H1 (cell line): ENCODE results near the gene ANKRD11. TPM values are rescaled to one million over a fixed set of nuclear protein-coding genes. Genes with fewer than 3 reads are reported as not detected.

Source experiments
- CTCF ChIA-PET: fragments of 300-600 bp; sonication (Branson Sonifier 250); formaldehyde crosslinking; loops from one replicate; lab custom pipeline; 2021; ENCODE audit not compliant: partially characterized antibody; lab: Charles Lee
- POLR2A ChIA-PET: fragments of 300-600 bp; sonication (Branson Sonifier 250); formaldehyde crosslinking; loops from one replicate; lab custom pipeline; 2021; ENCODE audit warnings: inconsistent platforms; ENCODE audit not compliant: partially characterized antibody; lab: Charles Lee
- DNase-seq, 2 experiments: peaks; one replicate each; pipeline versions ENCODE4 v3.0.0 to v3.0.0-alpha.2; 2010 to 2022; ENCODE audit warnings: low spot score in 2 of 2, low read depth in 1 of 2, mixed read lengths in 1 of 2
- FAIRE-seq: peaks from 2 replicates; lab custom pipeline; 2011; peaks lifted over from hg19 to GRCh38; lab: Jason Lieb, UNC
- H2AFZ ChIP-seq: 2 replicates; pipeline ENCODE4 v1.8.1; 2012; ENCODE audit warnings: low read length, inconsistent platforms
- H2AK5ac ChIP-seq: 2 replicates; pipeline ENCODE4 v1.6.1; 2013; ENCODE audit warnings: low read depth, low read length
- H2BK120ac ChIP-seq: replicated peaks from 2 replicates; pipeline ENCODE3; 2013; ENCODE audit warnings: low read depth, low read length, inconsistent platforms
- H2BK12ac ChIP-seq: 2 replicates; pipeline ENCODE4 v1.6.1; 2013; ENCODE audit warnings: low read depth, low read length
- H2BK15ac ChIP-seq: 2 replicates; pipeline ENCODE4 v1.6.1; 2013; ENCODE audit warnings: low read length
- H2BK20ac ChIP-seq: 2 replicates; pipeline ENCODE4 v1.6.1; 2013; ENCODE audit warnings: low read length
- H2BK5ac ChIP-seq: 2 replicates; pipeline ENCODE4 v1.6.1; 2013; ENCODE audit warnings: low read depth, low read length
- H3K14ac ChIP-seq: 2 replicates; pipeline ENCODE4 v1.6.1; 2013; ENCODE audit warnings: inconsistent platforms; ENCODE audit not compliant: insufficient read length
- H3K18ac ChIP-seq: 2 replicates; pipeline ENCODE4 v1.6.1; 2013; ENCODE audit warnings: low read length; ENCODE audit errors: extremely low read depth
- H3K23ac ChIP-seq: 2 replicates; pipeline ENCODE4 v1.6.1; 2013; ENCODE audit warnings: inconsistent platforms; ENCODE audit not compliant: insufficient read length
- H3K23me2 ChIP-seq: 2 replicates; pipeline ENCODE4 v1.6.1; 2013; ENCODE audit warnings: low read depth, low read length
- H3K27ac ChIP-seq: 2 replicates; pipeline ENCODE4 v1.6.1; 2011; ENCODE audit warnings: low read depth, low read length, inconsistent platforms
- H3K27me3 ChIP-seq, 4 experiments: replicated peaks in 1 of 4; 1 replicate in 1 of 4; 2 replicates in 3 of 4; pipeline versions ENCODE4 v1.6.1 to v1.8.1; 2011 to 2013; ENCODE audit warnings: low read length in 3 of 4, mild to moderate bottlenecking in 3 of 4, inconsistent platforms in 2 of 4, mixed read lengths in 2 of 4, moderate library complexity in 1 of 4; ENCODE audit not compliant: control insufficient read depth in 3 of 4, insufficient read depth in 3 of 4; ENCODE audit errors: extremely low read depth in 1 of 4
- H3K36me3 ChIP-seq, 4 experiments: 2 replicates each; pipeline versions ENCODE4 v1.6.1 to v1.8.1; 2011 to 2013; ENCODE audit warnings: mild to moderate bottlenecking in 4 of 4, low read length in 3 of 4, moderate library complexity in 2 of 4, control low read depth in 1 of 4, inconsistent platforms in 1 of 4; ENCODE audit not compliant: insufficient read depth in 4 of 4, control insufficient read depth in 2 of 4
- H3K4ac ChIP-seq: replicated peaks from 2 replicates; pipeline ENCODE3; 2013; ENCODE audit warnings: low read length, low read depth, mixed read lengths, inconsistent platforms; ENCODE audit not compliant: insufficient read length
- H3K4me1 ChIP-seq, 4 experiments: replicated peaks in 1 of 4; 1 replicate in 1 of 4; 2 replicates in 3 of 4; pipeline versions ENCODE4 v1.6.1 to v1.8.1; 2011 to 2013; ENCODE audit warnings: low read length in 3 of 4, inconsistent platforms in 2 of 4, mixed read lengths in 1 of 4; ENCODE audit not compliant: insufficient read depth in 4 of 4, control insufficient read depth in 3 of 4
- H3K4me2 ChIP-seq, 2 experiments: 2 replicates each; pipeline versions ENCODE4 v1.6.1 to v1.8.1; 2011 to 2013; ENCODE audit warnings: low read depth in 2 of 2, low read length in 2 of 2, control low read depth in 1 of 2, inconsistent platforms in 1 of 2, mild to moderate bottlenecking in 1 of 2; ENCODE audit not compliant: insufficient read depth in 1 of 2
- H3K4me3 ChIP-seq, 4 experiments: fragments of 200-600, 300-600 bp in 1 of 4; sonication (generic), shearing (Covaris generic), sonication (Bioruptor Twin) in 1 of 4; 2 replicates each; pipeline versions ENCODE4 v1.5.1 to v1.8.1; 2011 to 2016; ENCODE audit warnings: low read length in 4 of 4, low read depth in 3 of 4, control low read depth in 2 of 4, inconsistent platforms in 2 of 4, mild to moderate bottlenecking in 2 of 4, mixed read lengths in 1 of 4, moderate library complexity in 1 of 4; ENCODE audit not compliant: insufficient read depth in 2 of 4; ENCODE audit errors: extremely low read depth in 1 of 4
- H3K56ac ChIP-seq: replicated peaks from 2 replicates; pipeline ENCODE3; 2013; ENCODE audit warnings: low read depth, mild to moderate bottlenecking, mixed read lengths, low read length, inconsistent platforms; ENCODE audit not compliant: insufficient read length
- H3K79me1 ChIP-seq: 2 replicates; pipeline ENCODE4 v1.6.1; 2013; ENCODE audit warnings: low read depth, low read length, control low read depth
- H3K79me2 ChIP-seq, 2 experiments: 2 replicates each; pipeline versions ENCODE4 v1.6.1 to v1.8.1; 2012 to 2013; ENCODE audit warnings: low read length in 2 of 2, mild to moderate bottlenecking in 2 of 2, inconsistent platforms in 1 of 2; ENCODE audit not compliant: insufficient read depth in 2 of 2, control insufficient read depth in 1 of 2
- H3K9ac ChIP-seq, 4 experiments: replicated peaks in 1 of 4; 1 replicate in 1 of 4; 2 replicates in 3 of 4; pipeline versions ENCODE4 v1.6.1 to v1.8.1; 2011 to 2013; ENCODE audit warnings: low read depth in 3 of 4, low read length in 3 of 4, control low read depth in 2 of 4, mild to moderate bottlenecking in 2 of 4, moderate library complexity in 2 of 4, inconsistent platforms in 1 of 4; ENCODE audit errors: extremely low read depth in 1 of 4
- H3K9me3 ChIP-seq, 2 experiments: 2 replicates each; pipeline versions ENCODE4 v1.6.1 to v1.8.1; 2012 to 2013; ENCODE audit warnings: mild to moderate bottlenecking in 2 of 2, moderate library complexity in 2 of 2, control low read depth in 1 of 2, inconsistent platforms in 1 of 2, low read depth in 1 of 2, low read length in 1 of 2, mixed read lengths in 1 of 2; ENCODE audit not compliant: insufficient read depth in 2 of 2
- H4K20me1 ChIP-seq, 2 experiments: replicated peaks in 1 of 2; 2 replicates each; pipeline versions ENCODE3 to v1.8.1; 2011 to 2013; ENCODE audit warnings: inconsistent platforms in 2 of 2, low read length in 2 of 2, mild to moderate bottlenecking in 1 of 2; ENCODE audit not compliant: insufficient read depth in 2 of 2, control insufficient read depth in 1 of 2
- H4K5ac ChIP-seq: 2 replicates; pipeline ENCODE4 v1.6.1; 2013; ENCODE audit warnings: low read length, low read depth, mixed read lengths, inconsistent platforms; ENCODE audit not compliant: insufficient read length
- H4K8ac ChIP-seq: 2 replicates; pipeline ENCODE4 v1.8.0; 2013; ENCODE audit warnings: mild to moderate bottlenecking, moderate library complexity, low read length, inconsistent platforms; ENCODE audit not compliant: insufficient read depth; ENCODE audit errors: extremely low read depth
- H4K91ac ChIP-seq: replicated peaks from 2 replicates; pipeline ENCODE3; 2013; ENCODE audit warnings: low read length, mixed read lengths, inconsistent platforms; ENCODE audit not compliant: insufficient read length
- CEBPB ChIP-seq: IDR thresholded peaks from 2 replicates; pipeline ENCODE4 v1.6.1; 2012; ENCODE audit warnings: low read depth, low read length
- CHD2 ChIP-seq: IDR thresholded peaks from 2 replicates; pipeline ENCODE4 v1.6.1; 2012; ENCODE audit warnings: low read length, improper control_type of control experiment
- CTBP2 ChIP-seq: IDR thresholded peaks from 2 replicates; pipeline ENCODE4 v1.7.0; 2011; ENCODE audit warnings: borderline replicate concordance, mild to moderate bottlenecking, moderate library complexity, mixed read lengths, low read length; ENCODE audit not compliant: insufficient read depth, insufficient read length
- EP300 ChIP-seq, 2 experiments: IDR thresholded peaks; 1 replicate in 1 of 2; 2 replicates in 1 of 2; pipeline ENCODE4 v1.6.1; 2011 to 2012; ENCODE audit warnings: low read depth in 2 of 2, low read length in 2 of 2, mild to moderate bottlenecking in 2 of 2, borderline replicate concordance in 1 of 2, inconsistent platforms in 1 of 2, moderate library complexity in 1 of 2
- JUND ChIP-seq: IDR thresholded peaks from 2 replicates; pipeline ENCODE4 v1.6.1; 2011; ENCODE audit warnings: mild to moderate bottlenecking, improper control_type of control experiment, low read length
- NRF1 ChIP-seq: IDR thresholded peaks from 2 replicates; pipeline ENCODE4 v1.6.1; 2011; ENCODE audit warnings: mild to moderate bottlenecking, low read depth, low read length, improper control_type of control experiment
- RXRA ChIP-seq: IDR thresholded peaks from 2 replicates; pipeline ENCODE4 v1.6.1; 2011; ENCODE audit warnings: low read depth, mild to moderate bottlenecking, low read length, moderate library complexity; ENCODE audit not compliant: insufficient read depth
- SIN3A ChIP-seq, 2 experiments: IDR thresholded peaks in 1 of 2; conservative IDR thresholded peaks in 1 of 2; 2 replicates each; pipeline ENCODE4 v1.6.1; 2011 to 2012; ENCODE audit warnings: low read length in 2 of 2, improper control_type of control experiment in 1 of 2, low read depth in 1 of 2, mild to moderate bottlenecking in 1 of 2
- SIRT6 ChIP-seq: IDR thresholded peaks from one replicate; pipeline ENCODE4 v1.7.1; 2012; ENCODE audit warnings: low read length, inconsistent platforms
- SP1 ChIP-seq: IDR thresholded peaks from 2 replicates; pipeline ENCODE4 v1.6.1; 2011; ENCODE audit warnings: low read depth, low read length
- SRF ChIP-seq: IDR thresholded peaks from 2 replicates; pipeline ENCODE4 v1.6.1; 2011; ENCODE audit warnings: mild to moderate bottlenecking, low read depth, low read length, moderate library complexity
- TAF1 ChIP-seq: IDR thresholded peaks from 2 replicates; pipeline ENCODE4 v1.6.1; 2011; ENCODE audit warnings: mild to moderate bottlenecking, low read depth, low read length
- TCF12 ChIP-seq: IDR thresholded peaks from 2 replicates; pipeline ENCODE4 v1.6.1; 2011; ENCODE audit warnings: low read depth, mild to moderate bottlenecking, low read length
- YY1 ChIP-seq: IDR thresholded peaks from 2 replicates; pipeline ENCODE4 v1.6.1; 2011; ENCODE audit warnings: low read depth, mild to moderate bottlenecking, low read length
- WGBS, 2 experiments: shearing (Covaris generic) in 1 of 2; methylation state at CpG; one replicate each; pipeline versions ENCODE4 v1.1.6 to v1.1.7; 2013 to 2015; ENCODE audit warnings: low lambda C conversion rate in 2 of 2, mixed read lengths in 2 of 2, inconsistent platforms in 1 of 2, low coverage in 1 of 2, missing lambda C conversion rate in 1 of 2; ENCODE audit not compliant: insufficient replicate concordance in 2 of 2, insufficient coverage in 1 of 2, insufficient read length in 1 of 2; ENCODE audit errors: extremely low coverage in 1 of 2, missing lambda C conversion rate in 1 of 2; 5-methylcytosine and 5-hydroxymethylcytosine counted together
- polyA plus RNA-seq, 7 experiments: library from polyadenylated mRNA; depleted of rRNA in 3 of 7; stranded (reverse) in 5 of 7; unstranded in 2 of 7; fragments of >200 nt in 5 of 7; fragments of 200-250 nt in 2 of 7; gene quantifications; 1 replicate in 5 of 7; 2 replicates in 1 of 7; 4 replicates in 1 of 7; pipeline versions ENCODE4 v1.2.1 to v1.2.3, GENCODE V29; 2011 to 2013; ENCODE audit warnings: missing spikeins in 2 of 7, mixed read lengths in 2 of 7
- total RNA-seq: library from RNA; stranded (reverse); fragmentation: NEBNext Ultra II Directional; extraction: Animal tissue kit (Norgen Biotek cat#: 25700); gene quantifications from 2 replicates; pipeline ENCODE4 v1.2.1, GENCODE V29; 2021
- TF ChIP-seq, protein P1 (sequence below): IDR thresholded peaks from 2 replicates; pipeline ENCODE4 v1.6.1; 2012; ENCODE audit warnings: inconsistent platforms

Gene ANKRD11
- total and polyA plus RNA-seq, 2 of the 8 experiments (the other 6 are each of a cell fraction or from before 2014, with no cell fraction given), result 46.5 to 142 TPM

DNA sequence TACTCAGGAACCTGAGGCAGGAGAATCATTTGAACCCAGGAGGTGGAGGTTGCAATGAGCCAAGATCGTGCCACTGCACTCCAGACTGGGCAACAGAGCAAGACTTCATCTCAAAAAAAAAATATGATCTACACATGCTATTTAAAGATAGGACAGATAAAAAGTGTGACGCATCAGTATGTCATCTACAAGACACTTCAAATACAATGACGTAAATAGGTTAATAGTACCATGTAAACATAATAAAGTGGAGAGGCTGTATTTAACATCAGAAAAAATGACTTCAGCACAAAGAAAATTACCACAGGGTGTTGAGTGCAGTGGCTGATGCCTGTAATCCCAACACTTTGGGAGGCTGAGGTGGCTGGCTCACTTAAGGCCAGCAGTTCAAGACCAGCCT lies 252.6 kb downstream of the ANKRD11 start:
- Histone ChIP-seq H2BK15ac (no peak overlapping the region), H3K4me2 (no peak overlapping the region), H3K23ac (no peak overlapping the region), H3K4me1 (no peaks in the 10 kb centered on the region; a peak in 1 of 7 replicates), H3K9me3 (peaks cover 16 to 18% of the 10 kb centered on the region in 2 experiments), H3K56ac (no peak overlapping the region), H3K27ac (no peak overlapping the region), H3K23me2 (peaks cover 5% of the 10 kb centered on the region), H2BK12ac (no peak overlapping the region), H2BK120ac (no peak overlapping the region), H4K20me1 (no peaks in the 10 kb centered on the region), H4K91ac (no peak overlapping the region), H3K36me3 (peaks cover 6 to 19% (median 13%) of the 10 kb centered on the region in 4 experiments), H4K8ac (no peak overlapping the region), H3K27me3 (no peaks in the 10 kb centered on the region), H3K4ac (no peak overlapping the region), H4K5ac (no peak overlapping the region), H2BK20ac (no peak overlapping the region), H3K9ac (no peak overlapping the region), H3K14ac (no peak overlapping the region), H3K79me1 (no peaks in the 10 kb centered on the region), H2AFZ (no peak overlapping the region), H3K18ac (no peak overlapping the region), H2BK5ac (no peak overlapping the region), H2AK5ac (no peak overlapping the region), H3K4me3 (no peak overlapping the region), H3K79me2 (no peaks in the 10 kb centered on the region)
- TF ChIP-seq, protein P1, sequence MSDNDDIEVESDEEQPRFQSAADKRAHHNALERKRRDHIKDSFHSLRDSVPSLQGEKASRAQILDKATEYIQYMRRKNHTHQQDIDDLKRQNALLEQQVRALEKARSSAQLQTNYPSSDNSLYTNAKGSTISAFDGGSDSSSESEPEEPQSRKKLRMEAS, result no peak
- TF ChIP-seq TCF12, result no peak
- TF ChIP-seq CEBPB, result no peak
- TF ChIP-seq RXRA, result no peak
- no peak for TF ChIP-seq NRF1
- TF ChIP-seq EP300 (IDR thresholded peaks at IDR 0.05; ENCODE audit: borderline replicate concordance in 1 of 2, low read depth in 2 of 2, low read length in 2 of 2), result no peak
- TF ChIP-seq SIRT6, result no peak
- no peak for TF ChIP-seq JUND
- TF ChIP-seq SIN3A (conservative IDR thresholded peaks at IDR 0.05 in 1 of 2, IDR thresholded peaks at IDR 0.05 in 1 of 2; ENCODE audit: low read depth in 1 of 2, low read length in 2 of 2), result no peak
- TF ChIP-seq YY1, result no peak
- TF ChIP-seq CHD2, result no peak
- TF ChIP-seq SRF, result no peak
- TF ChIP-seq TAF1, result no peak
- no peak for TF ChIP-seq CTBP2
- TF ChIP-seq SP1, result no peak
- ChIA-PET POLR2A (interaction anchor here (1.6 kb wide), 1 partner anchor 24 kb away, joined by 3 read pairs; no protein-coding TSS in a partner anchor), CTCF (no interaction called here)
- FAIRE-seq (no peak), DNase-seq (no peak)
- WGBS, 2 experiments, result 94% methylated on average over 3 of the region's 3 CpGs; no CpG with 5 or more reads in 1 of the 2 experiments
